GM21737 (cell line): Measurements from ENCODE around the gene WNT9B.
A peak's percentile ranks its signal among the peaks of the same experiment; 100 is the strongest.
"Not testable (repeated sequence)": the region's sequence is repeated elsewhere in the genome, so short reads cannot be mapped to it uniquely, and the experiment has no call there.

Source experiments
- ATAC-seq: cut with Tn5 transposase; IDR thresholded peaks from one replicate; pipeline ENCODE4 v1.9.1; 2021; ENCODE audit warnings: mild to moderate bottlenecking, moderate library complexity; ENCODE audit not compliant: unreplicated experiment

The WNT9B gene

DNA sequence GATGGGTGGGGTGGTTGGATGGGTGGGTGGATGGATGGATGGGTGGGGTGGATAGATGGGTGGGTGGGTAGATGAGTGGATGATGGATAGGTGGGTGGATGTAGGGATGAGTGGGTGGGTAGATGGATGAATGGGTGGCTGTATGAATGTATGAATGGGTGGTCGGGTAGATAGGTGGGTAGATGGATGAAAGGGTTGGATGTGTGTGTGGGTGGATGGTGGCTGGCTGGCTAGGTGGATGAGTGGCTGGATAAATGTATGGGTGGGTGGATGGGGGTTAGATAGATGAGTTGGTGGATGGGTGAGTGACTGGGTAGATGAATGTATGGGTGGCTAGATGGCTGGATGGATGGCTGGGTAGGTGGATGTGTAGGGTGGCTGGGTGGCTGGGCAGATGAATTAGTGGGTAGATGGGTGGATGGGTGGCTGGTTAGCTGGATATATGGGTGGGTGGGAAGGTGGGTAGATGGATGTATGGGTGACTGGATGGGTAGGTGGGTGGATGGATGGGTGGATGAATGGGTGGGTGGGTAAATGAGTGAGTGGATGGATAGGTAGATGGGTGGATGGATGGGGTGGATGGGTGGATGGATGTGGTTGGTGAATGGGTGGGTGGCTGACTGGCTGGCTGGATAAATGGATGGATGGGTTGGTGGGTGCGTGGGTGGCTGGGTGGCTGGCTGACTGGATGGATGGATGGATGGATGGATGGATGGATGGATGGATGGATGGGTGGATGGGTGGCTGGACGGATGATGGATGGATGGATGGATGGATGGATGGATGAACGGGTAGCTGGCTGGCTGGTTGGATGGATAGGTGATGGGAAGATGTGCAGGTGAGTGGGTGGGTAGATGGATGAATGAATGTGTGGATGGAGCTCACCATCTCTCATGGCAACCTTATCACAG is 52.6 kb downstream of the WNT9B start:
- no peak for ATAC-seq

DNA sequence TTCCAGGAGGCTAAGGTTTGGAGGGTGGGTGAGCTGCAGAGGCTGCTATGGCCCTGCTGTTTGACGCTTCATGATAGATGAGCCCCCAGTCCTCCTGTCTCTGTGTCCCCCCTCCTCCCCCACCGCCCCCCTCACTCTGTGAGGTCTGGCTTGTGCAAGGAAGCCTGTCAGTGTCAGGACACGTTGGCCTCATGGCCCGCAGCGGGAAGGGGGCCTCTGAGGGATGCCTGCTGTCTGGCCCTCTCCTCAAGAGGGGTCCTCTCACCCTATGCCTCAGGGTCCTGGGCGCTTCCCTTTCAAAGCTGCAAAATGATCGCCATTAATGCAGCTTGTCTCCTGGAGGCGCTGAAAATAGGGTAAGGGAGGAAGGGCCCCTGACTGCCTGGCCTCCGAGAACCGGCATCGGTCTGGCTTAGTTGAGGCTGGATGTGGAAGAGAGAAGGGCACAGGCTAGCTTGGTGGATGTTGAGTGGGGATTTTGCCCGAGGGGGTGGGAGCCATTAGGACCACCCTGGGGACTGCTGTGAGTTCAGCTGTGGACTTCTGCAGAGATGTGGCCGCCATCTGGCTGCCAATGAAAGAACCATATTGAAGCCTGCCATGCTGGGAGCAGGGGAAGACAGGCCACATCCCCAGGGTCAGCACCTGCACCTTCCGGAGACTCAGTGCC is 56.8 kb downstream of the WNT9B start:
- no peak for ATAC-seq

DNA sequence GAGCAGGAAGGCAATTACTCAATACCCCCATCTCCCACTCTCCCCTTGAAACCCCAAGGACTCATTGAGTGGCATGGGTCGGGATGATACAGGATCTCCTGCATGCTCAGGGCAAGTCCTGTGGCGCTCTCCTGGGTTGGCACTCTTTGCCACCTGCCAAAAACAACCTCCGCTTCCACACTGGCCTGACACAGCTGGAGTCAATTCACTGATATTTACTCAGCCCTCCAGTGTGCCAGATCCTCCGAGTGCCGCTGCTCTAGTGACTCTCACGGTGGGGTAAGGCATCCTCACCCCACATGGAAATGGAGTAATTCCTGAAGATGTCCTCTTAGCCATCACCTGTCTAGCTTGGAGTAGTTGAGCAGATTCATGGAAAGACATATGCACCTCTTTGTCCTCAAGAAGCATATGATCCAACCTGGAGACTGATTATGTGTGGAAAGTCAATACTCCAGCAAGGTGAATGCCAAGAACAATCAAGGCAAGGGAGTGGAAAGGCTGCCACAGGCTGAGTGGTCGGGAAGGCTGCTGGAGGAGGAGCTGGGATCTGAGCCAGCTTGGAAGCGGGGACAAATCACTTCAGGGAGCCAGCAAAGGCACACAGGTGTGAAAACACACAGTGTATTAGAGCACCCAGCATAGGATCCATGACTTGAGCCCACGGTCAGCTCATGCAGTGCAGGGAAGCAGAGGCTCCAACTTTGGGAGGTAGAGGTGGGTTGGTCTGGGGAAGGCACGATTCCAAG is 59.0 kb downstream of the WNT9B start:
- ATAC-seq: no peak

DNA sequence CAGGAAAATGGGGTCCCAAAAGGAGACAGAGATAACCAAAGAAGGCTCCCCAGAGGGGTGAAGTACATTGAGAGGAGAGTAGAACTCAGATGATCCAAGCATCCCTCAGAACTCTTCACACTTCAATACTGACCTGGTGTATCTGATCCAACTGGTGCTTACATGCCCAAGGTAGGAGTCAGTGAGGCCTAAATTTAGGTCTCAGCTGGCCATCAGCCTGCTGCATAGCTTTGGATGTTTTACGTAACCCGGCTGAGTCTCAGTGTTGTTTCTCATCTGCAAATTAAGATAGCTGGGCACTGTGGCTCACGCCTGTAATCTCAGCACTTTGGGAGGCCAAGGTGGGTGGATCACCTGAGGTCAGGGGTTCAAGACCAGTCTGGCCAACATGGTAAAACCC is 59.9 kb downstream of the WNT9B start:
- no peak for ATAC-seq

DNA sequence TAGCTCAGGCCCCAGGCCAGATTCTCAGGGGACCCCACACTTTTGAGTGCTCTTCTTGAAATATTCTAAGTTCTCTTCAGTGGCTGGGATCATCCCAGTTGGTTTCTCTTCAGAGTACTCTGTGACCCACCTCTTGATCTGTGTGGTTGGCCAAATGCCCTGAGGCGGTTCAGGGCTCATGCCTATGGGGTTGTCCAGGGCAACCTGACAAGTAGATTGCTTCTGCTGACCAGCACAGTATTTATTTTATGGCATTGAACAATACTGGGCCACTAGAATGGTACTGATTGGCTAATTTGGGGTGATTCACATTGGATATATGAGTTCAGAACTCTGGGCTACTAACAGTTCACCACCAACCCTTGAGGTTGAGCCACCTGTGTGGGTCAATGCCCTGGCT is 64.2 kb downstream of the WNT9B start:
- ATAC-seq: no peak

DNA sequence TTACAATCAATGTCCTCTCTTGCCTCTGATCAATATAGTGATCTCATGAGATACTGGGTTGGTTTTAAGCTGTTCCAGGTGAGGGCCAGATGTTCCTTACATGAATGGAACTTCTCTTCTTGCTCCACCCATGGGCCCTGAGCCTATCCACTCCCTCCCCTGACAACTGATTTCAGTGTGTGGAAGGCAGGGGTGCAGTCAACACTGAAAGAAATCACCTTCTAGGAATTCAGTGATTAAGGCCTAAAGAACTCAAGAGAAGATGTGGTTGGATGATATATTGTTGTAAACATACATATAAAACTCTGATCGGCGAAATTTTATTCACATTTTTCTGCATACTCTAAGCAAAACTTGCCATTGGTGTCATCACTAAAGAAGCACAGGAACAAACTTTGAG is 64.8 kb downstream of the WNT9B start:
- ATAC-seq: no peak

DNA sequence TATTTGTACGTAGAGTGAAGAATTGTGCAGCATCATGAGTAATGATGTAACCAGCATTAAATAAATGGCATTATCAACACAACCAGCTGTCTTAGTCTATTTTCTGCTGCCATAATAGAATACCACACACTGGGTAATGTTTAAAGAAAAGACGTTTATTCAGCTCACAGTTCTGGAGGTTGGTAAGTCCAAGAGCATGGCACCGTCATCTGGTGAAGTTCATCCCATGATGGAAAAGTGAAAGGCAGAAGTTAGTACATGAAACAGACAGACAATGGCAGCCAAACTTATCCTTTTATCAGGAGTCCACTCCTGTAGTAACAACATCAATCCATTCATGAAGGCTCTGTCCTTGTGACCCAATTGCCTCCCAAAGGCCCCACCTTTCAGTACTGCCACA is 65.2 kb downstream of the WNT9B start:
- no peak for ATAC-seq

DNA sequence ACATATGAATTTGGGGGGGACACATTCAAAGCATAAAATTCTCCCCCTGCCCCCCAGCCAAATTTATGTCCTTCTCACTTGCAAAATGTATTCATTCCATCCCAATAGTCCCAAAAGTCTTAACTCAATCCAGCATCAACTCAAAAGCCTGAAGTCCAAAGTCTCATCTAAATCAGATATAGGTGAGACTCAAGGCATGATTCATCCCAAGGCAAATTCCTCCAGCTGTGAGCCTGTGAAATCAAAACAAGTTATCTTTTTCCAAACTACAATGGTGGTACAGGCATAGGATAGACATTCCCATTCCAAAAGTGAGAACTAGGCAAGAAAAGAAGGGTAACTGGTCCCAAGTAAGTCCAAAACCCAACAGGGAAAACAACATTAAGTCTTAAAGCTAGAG is 65.7 kb downstream of the WNT9B start:
- no peak for ATAC-seq

DNA sequence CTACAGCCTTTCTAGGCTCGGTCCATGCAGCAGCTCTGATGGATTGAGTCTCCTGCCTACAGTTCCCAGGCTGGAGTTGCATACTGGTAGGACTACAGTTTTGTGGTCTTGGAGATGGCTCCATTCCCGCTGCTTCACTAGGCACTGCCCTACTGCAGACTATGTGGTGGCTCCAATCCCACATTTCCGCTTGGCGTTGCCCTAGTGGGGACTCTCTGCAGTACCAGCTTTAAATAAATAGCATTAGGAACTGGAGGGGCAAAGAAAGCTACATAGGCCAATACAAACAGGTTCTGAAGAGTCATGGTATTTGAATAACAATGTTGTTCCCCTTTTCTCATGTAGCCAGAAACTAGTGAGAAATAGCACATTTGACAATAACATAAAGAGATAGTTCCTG is 66.1 kb downstream of the WNT9B start:
- ATAC-seq: no peak

DNA sequence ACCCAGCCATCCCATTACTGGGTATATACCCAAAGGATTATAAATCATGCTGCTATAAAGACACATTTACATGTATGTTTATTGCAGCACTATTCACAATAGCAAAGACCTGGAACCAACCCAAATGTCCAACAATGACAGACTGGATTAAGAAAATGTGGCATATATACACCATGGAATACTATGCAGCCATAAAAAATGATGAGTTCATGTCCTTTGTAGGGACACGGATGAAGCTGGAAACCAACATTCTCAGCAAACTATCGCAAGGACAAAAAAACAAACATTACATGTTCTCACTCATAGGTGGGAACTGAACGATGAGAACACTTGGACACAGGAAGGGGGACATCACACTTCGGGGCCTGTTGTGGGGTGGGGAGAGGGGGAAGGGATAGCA is 70.6 kb downstream of the WNT9B start:
- not testable (repeated sequence) for ATAC-seq

DNA sequence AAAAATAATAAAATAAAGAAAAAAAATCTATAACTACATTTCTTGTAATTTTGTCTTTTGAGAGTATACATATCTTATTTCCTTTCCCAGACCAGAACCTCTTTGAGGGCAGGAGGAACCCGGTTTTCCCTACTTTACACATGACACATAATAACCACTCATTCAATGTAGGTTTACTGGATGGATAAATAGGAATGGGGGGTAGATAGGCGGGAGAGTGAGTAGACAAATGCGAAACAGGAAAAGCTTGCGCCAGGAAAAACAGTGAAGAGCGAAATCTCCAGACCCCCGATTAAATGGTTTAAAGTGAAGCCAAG is 71.1 kb downstream of the WNT9B start:
- ATAC-seq: peak; percentile 8

DNA sequence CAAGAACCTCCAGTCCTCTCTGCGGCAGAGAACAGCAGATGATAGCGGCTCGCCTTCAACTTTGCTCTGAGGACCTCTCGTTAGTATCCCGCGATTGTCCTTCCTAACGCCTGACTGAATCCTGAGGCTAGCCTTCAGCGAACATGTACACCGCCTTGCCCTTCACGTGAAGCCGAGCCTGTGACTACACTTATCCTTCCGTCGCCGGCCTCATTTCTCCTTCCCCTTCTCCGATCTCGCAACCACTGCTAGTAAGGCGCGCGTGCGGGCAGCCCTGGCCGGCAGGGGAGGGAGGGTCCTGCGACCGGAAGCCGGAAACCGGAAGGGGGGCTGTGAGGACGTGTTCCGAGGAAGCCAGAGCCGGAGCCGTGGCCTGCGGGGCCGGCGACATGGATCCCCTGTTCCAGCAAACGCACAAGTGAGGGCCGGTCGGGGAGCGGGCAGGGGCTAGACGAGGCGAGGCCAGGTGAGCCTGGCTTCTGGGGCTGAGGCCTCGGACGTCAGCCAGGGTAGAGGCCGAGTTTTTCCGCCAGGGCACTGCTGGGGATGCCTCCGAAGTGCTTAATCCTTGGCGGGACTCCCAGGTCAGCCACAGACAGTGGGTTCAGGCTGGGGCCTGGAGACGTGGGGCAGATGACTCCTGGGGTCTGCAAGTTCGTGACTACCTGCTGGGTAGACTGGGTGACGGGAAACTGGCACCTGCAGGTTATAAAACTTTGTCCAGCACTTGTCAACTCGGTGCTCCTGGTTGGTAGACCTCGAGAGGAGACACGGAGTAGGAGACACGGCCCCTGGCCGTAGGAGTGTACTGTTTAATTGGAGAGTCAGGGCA is 71.6 kb downstream of the WNT9B start, which contains the start of gene GOSR2:
Gene GOSR2 (plus strand): TSS at position 357 of the 832 bp plus-strand sequence. CDS start 33 bp downstream, at position 390.
- peak; percentile 90 for ATAC-seq

DNA sequence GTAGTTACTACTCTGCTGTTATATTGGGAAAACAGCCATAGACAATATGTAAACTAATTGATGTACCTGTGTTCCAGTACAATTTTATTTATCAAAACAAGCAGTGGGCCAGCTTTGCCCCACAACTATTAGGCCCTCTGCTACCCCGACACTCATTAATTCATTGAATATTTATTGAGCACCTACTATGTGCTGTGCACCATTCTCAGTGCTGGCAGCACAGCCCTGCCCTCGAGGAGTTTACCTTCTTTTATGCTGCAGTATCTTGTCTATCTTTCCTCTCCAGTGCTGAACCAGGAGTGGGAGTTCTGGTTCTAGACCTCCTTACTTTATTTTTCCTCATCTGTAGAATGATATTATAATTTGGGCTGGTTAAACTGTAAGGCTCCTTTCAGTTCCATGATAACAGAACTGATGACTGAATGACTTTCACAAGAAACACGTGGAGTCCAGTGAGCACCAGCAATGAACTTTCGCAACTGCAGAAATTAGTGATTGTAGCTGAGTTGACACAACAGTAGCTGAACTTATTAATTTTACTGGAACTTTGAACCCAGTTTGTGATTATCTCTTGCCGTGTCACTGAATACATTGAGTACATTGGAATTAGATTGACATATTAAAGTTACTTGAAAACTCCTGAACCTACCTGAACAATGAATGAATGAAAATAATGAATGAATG is 73.9 kb downstream of the WNT9B start:
- ATAC-seq: no peak

DNA sequence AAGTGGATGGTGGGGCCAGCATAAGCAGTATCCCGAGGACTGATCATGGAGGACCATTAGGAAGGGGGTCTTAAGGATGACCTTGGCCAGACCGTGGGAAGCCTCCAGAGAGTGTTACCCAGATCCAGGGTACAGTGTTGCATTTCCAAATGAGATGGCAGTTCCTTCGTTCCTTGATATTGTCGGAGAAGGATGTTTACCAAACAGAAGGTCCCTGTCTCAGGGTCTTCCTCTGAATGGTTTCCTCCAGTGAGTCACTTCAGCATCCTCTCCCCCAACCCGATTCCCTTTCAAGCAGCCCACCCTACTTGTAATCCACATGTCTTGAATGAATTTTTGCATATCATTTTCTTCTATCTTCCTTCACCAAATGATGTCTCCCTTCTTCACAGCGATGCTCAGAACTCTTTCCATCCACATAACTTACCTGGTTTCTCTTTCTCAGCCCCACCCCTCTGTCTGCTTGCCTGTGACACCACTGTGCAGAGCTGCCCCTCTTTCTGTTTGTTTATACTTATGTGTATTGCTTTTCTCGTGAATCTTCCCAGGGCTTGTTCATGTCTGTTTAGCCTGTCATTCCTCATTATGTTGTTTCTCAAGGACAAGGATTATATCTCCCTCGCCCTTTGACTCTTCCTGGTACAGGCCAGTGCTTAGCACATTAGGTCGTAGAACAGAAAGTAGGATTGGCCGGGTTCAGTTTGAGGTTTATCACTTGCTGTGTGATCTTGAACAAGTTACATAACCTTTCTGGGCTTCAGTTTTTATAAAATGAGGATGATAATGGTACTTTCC is 77.3 kb downstream of the WNT9B start:
- ATAC-seq: no peak

DNA sequence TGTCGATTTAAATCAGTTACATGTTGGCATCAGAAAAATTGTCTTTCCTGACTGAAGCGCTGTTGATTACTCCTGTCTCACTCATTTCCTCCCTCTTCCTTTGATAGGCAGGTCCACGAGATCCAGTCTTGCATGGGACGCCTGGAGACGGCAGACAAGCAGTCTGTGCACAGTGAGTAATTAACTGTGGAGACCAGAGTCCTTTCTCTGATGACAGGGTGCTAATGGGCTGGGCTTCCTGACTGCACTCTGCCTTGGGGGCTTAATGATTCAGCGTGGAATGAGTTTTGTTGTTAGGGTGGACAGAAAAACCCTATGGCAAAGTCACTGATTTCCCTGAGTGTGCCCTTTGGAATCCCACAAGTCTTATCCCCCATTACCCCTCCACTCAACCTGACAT is 78.0 kb downstream of the WNT9B start:
- no peak for ATAC-seq

DNA sequence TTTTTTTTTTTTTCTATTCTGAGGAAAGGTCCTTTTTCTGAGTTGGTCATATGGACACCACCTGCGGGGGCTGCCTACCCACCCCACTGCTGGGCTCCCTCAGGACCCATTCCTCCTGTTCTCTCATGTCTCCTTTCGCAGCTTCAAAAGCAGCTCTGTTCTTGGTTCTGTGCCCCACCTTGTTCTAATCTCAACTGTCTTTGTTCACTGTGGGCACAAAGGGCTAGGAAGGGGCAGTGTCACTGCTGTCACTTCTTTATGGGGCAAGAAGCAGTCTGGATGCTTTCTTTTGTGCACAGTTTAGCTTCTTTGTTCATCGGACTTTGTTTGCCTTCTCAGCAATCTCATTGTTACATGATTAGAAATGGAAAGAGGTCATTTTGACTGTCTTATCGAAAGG is 78.7 kb downstream of the WNT9B start:
- no peak for ATAC-seq

DNA sequence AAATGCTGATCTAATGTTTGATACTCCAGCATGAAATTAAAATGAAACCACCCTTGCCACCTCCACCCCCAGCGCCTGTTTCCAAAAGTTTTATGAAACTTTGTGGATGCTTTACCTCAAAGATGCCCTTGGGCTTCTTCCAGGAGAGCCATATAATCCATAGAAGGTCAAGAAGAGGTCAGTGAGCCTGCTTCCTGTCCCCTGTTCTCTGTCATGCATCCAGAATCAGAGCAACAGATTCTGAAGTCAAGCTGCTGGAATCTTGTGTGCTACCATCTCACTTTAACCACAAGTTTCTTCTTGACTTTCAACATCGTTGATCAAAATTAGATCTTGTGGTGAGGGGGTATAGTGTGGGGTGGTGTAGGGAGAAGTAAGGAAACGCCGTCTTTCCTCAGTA is 80.2 kb downstream of the WNT9B start:
- no peak for ATAC-seq

DNA sequence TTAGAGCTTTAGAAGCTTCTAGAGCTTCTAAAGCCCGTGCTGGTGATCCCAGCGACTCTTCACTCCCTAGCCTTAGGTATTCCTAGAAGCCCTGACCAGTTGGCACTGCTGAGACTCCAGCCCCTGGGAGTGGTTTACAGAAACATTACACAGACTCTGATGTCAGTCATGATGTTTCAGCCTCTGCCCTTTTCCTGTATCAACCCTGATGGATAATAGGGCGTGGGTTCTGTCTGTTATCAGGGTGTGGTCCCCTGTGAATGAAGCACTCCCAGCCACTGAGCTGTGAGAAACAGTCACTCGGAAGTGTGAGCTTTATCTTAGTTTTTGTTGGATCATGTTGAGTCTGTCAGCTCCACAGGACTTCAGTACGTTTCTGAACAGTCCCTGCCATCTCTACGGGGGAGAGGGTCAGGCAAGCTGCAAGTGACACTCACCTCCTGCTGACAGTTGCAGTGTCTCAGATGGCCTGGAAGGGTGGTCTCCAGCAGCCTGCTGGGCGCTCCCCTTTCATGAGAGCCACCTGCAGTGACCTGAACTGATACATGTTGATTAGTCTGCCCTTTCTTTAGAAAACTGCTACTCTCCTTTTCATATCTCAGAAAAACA is 84.4 kb downstream of the WNT9B start:
- ATAC-seq: no peak
